ENCODE results near the gene SWT1. TPM values are rescaled to one million over a fixed set of nuclear protein-coding genes. Genes with fewer than 3 reads are reported as not detected.

The SWT1 gene
- total RNA-seq, 1 experiment from 2014 or later = 2.1 TPM

GRCh38 chr1:185213091-185213490 is 56.1 kb downstream of the SWT1 start:
- H3K27ac ChIP-seq (ENCODE audit: low read length) = no peak overlapping the region
- no peaks in the 10 kb centered on the region for H3K4me1 ChIP-seq (ENCODE audit: control insufficient read depth, insufficient read depth, low read length)
- TF ChIP-seq SIN3A (IDR thresholded peaks at IDR 0.05; ENCODE audit: borderline replicate concordance, insufficient read depth, low read depth, low read length) = no peak
- TF ChIP-seq REST (IDR thresholded peaks at IDR 0.05; ENCODE audit: insufficient read depth in 1 of 2, low read depth in 2 of 2, low read length in 1 of 2) = no peak
- TF ChIP-seq TCF7L2 (IDR thresholded peaks at IDR 0.05; ENCODE audit: low read depth, low read length) = no peak
- TF ChIP-seq CTCF (IDR thresholded peaks at IDR 0.05) = no peak
- TF ChIP-seq POLR2AphosphoS5 (IDR thresholded peaks at IDR 0.05; ENCODE audit: low read depth, low read length) = no peak
- no TSS peak for BruUV-seq (replicated peaks)
- in situ Hi-C loops (cut with HindIII; ENCODE audit: low pct_unique_long_range_greater_than_20kb, low sequenced_read_pairs) = no loop called here
- intact Hi-C loops (cut with micrococcal nuclease; ENCODE audit: unreplicated experiment) = no loop called here
- DNase-seq (ENCODE audit: low read depth, low spot score) (no peak), ATAC-seq (no peak)
- H3K4me3 ChIP-seq (ENCODE audit: low read depth in 2 of 2, low read length in 2 of 2) = no peak overlapping the region
- H3K9me3 ChIP-seq (ENCODE audit: control insufficient read depth, insufficient read depth, low read depth, low read length) = no peaks in the 10 kb centered on the region
- ChIA-PET CTCF (no interaction called here), POLR2A (interaction anchor here (0.6 kb wide), 1 partner anchor 27 kb away, joined by 4 read pairs; no protein-coding TSS in a partner anchor)
- H3K27me3 ChIP-seq (ENCODE audit: control insufficient read depth, insufficient read depth, low read length) = no peaks in the 10 kb centered on the region
- no peaks in the 10 kb centered on the region for H3K36me3 ChIP-seq (ENCODE audit: control insufficient read depth, insufficient read depth, low read length)

- BruUV-seq (replicated peaks) = no TSS peak
- in situ Hi-C loops (cut with HindIII; ENCODE audit: low pct_unique_long_range_greater_than_20kb, low sequenced_read_pairs) (no loop called here), intact Hi-C loops (cut with micrococcal nuclease; ENCODE audit: unreplicated experiment) (no loop called here)
- Histone ChIP-seq H3K27me3 (ENCODE audit: control insufficient read depth, insufficient read depth, low read length) (no peaks in the 10 kb centered on the region), H3K4me1 (ENCODE audit: control insufficient read depth, insufficient read depth, low read length) (no peaks in the 10 kb centered on the region), H3K36me3 (ENCODE audit: control insufficient read depth, insufficient read depth, low read length) (no peaks in the 10 kb centered on the region), H3K4me3 (ENCODE audit: low read depth in 2 of 2, low read length in 2 of 2) (no peak overlapping the region), H3K9me3 (ENCODE audit: control insufficient read depth, insufficient read depth, low read depth, low read length) (no peaks in the 10 kb centered on the region), H3K27ac (ENCODE audit: low read length) (no peak overlapping the region)
- ATAC-seq = no peak
- no peak for TF ChIP-seq POLR2AphosphoS5 (IDR thresholded peaks at IDR 0.05; ENCODE audit: low read depth, low read length)
- TF ChIP-seq REST (IDR thresholded peaks at IDR 0.05; ENCODE audit: insufficient read depth in 1 of 2, low read depth in 2 of 2, low read length in 1 of 2) = no peak
- TF ChIP-seq SIN3A (IDR thresholded peaks at IDR 0.05; ENCODE audit: borderline replicate concordance, insufficient read depth, low read depth, low read length) = no peak
- TF ChIP-seq CTCF (IDR thresholded peaks at IDR 0.05) = no peak
- TF ChIP-seq TCF7L2 (IDR thresholded peaks at IDR 0.05; ENCODE audit: low read depth, low read length) = no peak
- ChIA-PET POLR2A (no interaction called here), CTCF (no interaction called here)
- DNase-seq (ENCODE audit: low read depth, low spot score) = no peak
Observed at GRCh38 chr1:185215911-185216310, 58.9 kb downstream of the SWT1 start.

Data from Panc1 (cell line).